Stimulated activated CD4-positive, alpha-beta T cell treated with anti-CD3 and anti-CD28 coated beads, Interleukin-1b, Interleukin-23, amount 100 ng/mL, for 48 hours (primary cell): ENCODE measurements around the gene F13A1.

Experiments
- DNase-seq: peaks from one replicate; pipeline ENCODE4 v3.0.0-alpha.2; 2020

Gene F13A1

DNA sequence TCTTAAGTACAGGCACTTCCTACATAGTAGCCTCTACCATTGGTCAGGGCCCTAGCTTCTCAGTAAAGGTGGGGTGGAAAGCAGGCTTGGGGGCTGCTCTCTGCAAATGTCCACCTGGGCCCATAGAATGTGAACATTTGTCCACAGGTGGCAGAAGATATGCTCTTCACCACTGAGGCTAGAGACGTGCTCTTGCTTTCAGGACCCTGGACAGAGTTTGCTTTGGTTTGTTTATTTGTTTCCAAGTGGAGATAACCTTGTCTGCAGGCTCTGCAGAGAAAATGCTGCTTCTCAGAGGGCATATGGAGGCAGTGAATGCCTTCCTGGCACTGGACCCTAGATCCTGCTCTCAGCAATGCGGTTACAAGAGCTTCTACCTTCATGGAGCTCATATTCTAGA is 129.0 kb downstream of the F13A1 start:
- DNase-seq: no peak

DNA sequence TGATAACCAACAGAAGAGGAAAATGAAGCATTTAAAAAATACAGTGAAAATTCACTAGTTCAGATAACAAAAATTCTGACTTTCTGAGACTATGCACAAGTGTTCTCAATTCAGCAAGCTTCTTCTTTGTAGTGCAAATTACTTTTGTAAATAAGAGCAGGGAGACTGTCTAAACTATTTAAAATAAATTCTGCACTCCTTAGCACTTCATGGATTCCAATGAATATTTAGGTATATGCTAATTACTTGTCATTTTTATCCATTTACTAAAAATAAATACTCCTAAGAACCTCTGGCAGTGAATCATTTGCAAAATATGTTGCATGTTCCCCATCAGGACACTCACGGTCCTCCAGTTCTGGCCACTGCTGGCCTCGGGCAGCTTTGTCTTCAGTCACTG is 139.8 kb downstream of the F13A1 start:
- no peak for DNase-seq

DNA sequence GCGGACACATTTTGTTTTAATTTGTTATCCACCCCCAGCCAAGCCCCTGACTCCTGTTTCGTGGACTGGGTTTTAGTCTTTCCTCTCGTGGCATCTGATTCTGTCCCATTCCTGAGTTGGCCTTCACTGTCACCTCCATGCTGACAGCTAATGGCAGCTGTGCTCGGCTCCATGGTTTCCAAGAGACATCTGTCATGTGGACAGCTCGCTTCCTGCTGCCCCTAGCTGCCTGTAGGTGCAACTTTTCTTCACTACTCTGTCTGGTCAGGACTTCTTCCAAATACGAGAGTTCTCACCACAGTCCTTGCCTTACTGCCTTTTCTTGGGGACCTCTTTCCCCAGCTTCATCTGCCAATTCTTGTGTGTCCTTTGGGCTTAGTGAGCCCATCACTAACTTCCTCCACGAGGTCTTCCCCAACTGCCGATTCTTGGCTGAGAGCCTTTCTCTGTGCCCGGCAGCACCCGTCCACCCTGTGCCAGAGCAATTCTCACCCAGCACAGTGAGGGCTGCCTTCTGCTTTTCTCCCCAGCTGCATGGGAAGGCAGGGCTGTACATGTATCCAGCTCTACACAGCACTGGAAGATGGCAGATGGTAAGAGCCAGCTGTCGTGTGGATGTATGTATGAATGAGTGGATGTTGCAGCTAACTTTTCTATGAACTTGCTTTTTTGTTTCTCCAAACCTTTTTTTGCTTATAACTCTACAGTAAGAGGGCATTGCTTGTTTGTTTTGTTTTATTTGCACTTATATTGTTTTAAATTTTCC is 140.4 kb downstream of the F13A1 start:
- DNase-seq: no peak

DNA sequence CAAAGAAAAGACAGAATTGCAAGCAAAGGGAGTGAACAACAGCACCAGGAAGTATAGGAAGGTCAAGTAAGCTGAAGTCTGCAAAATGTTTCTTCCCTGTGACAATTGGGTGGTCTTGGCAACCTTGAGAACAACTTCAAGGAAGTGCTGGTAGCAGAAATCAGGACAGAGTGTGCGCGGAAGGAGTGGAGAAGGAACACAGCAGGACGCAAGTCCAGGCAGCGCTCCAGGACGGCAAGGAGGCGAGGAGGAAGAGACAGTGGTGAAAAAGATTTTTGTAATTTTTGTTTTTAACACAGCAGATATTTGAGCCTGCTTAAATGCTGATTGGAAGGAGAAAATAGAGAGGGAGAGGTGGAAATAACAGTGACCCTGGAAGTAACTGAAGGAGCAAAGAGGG is 141.7 kb downstream of the F13A1 start:
- DNase-seq: no peak

GRCh38 chr6:6177754-6178153 is 142.7 kb downstream of the F13A1 start:
- DNase-seq: no peak

GRCh38 chr6:6176586-6177228 is 143.8 kb downstream of the F13A1 start:
- no peak for DNase-seq

DNA sequence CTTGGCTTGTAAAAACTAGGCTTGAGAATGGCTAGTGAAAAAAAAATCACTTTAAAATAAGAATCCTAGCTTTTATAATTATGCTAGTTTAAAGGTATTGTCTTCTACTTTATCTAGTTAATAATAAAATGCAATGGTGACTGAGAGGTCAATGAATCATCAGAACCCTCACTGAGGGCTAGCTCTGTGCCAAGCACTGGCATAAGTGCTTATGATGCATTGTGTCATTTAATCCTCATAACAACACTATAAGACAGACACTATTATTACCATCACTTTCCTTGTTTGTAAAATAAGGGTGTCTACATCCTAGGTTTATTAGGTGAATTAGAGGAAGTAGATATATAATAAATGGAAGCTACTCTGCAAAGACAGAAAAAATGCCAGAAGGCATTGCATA is 144.3 kb downstream of the F13A1 start:
- no peak for DNase-seq

DNA sequence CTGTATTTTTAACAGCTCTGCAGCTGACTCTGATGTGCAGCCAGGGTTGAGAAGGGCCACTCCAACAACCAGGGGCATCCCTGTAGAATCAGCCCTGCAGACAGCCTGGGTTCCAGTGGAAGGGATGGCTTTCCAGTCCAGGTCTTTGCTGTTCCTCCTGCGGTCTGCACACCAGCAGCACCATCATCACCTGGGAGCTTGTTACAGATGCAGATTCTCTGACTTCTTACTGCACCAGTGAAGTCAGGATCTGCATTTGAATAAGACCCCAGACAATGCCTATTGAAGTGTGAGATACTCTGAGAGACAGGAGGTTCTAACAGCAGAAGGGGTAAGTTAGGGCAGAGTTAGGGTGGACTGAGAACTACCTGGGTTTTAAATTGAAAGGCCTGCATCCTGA is 151.3 kb downstream of the F13A1 start:
- DNase-seq: no peak

DNA sequence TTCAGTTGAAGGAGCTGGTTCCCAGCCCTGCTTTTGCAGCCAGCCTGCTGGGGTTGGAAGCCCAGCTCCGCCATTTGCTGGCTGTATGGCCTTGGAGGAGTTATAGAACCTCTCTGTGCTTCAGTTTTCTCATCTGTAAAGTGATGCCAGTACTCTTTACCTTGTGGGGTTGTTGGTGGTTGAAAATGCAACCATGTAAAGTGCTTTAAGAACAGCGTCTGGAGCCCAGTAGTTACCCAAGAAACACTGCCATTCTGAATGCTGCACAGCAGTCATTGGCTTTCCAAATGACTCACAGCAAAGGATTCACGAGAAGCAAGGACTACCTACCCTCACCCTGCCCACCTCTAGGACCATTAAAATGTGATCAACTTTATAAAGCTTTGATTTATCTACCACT is 154.4 kb downstream of the F13A1 start:
- DNase-seq: no peak

- DNase-seq: no peak
Measured at GRCh38 chr6:6164367-6164766, 156.1 kb downstream of the F13A1 start.

GRCh38 chr6:6154335-6154734 is 166.1 kb downstream of the F13A1 start:
- DNase-seq: no peak

- no peak for DNase-seq
Measured at GRCh38 chr6:6152060-6152459, 168.4 kb downstream of the F13A1 start.

DNA sequence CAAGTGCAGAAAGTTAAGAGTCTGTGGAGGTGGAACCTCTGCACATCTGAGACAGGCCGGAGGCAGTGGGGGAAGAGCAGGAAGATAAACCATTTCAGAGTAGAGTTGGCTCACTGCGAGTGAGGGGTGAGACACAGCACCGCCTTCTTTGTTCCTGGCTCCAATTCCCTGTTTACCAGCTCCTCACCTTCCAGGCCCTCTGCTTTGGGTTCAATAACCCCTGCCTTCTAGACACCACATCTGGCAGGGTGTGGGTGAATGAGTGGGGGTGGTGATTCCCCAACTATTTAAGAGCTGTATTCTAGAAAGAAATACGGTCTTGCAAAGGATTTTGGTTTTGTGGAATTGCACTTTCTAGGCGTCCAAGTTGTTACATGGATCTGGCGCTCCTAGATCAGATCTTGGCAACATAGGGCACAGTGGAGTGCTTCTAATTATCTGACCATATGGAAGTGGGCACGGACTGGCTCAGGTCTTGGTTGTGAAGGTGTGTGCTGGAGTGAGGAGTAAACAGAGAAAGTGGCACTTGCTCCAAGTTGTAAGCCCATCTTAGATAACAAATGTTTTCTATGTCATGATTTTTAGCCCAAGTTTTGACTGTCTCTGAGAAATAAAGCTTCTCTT is 172.2 kb downstream of the F13A1 start:
- DNase-seq: no peak

DNA sequence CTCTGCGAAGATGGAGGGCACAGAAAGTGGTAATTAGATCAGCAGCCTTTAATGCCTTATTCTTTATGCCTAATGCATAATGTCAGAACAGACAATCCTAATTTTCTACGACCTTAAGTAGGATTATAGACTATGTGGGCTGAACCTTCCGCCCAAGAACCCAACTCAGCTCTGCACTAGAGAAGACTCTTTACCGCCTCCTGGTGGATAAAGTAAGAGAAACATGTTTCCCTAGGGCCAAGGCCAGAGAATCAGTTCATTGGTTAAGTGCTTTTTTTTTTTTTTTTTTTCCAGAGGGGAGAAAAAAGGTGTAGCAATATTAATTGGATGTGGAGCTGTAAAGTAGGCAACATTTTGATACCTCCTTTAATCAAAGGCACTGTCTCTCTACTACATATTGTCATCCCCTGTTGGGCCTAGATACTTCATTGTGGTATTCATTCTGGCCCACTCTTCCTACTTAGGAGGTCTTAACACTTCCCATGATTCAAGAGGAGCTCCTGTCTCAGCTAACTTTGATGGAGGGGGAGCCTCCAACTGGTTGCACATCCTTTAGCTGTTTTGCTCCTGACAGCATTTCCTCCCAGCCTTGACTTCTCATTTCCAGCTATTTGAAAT is 188.9 kb downstream of the F13A1 start:
- no peak for DNase-seq

- no peak for DNase-seq
Measured at GRCh38 chr6:6125495-6125894, 195.0 kb downstream of the F13A1 start.

DNA sequence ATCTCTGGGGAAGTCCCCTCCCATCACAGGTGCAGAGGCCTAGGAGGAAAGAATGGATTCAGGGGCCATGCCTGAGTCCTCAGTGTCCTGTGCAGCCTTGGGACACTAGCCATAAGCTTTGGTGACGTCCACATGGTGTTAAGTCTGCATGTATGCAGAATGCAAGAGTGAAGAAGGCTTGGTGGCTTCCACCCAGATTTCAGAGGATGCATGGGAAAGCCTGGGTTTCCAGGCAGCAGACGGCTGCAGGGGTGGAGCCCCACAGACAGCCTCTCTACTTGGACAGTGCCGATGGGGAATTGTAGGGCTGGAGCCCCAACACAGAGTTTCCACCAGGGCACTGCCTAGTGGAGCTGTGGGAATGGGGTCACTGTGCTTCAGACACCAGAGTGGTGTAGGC is 196.7 kb downstream of the F13A1 start:
- no peak for DNase-seq

DNA sequence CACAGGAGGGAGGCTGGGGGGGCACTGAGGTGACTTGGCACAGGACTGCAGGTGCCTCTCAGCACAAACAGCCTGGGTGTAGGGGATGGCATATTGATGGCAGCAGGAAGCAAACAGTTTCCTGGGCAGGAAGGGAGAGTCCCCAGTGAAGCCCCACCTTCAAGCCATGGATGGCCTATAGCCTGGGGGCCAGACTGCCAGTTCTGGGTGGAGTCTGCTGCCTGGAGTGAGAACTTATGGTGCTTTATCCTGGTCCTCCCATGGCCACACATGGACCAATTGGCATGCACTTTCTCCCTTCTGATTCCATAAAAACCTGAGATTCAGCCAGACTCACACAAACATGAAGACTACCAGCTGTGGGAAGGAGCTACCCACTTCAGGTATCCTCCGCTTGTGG is 198.5 kb downstream of the F13A1 start:
- DNase-seq: no peak

GRCh38 chr6:6105472-6106036 is 214.9 kb downstream of the F13A1 start:
- no peak for DNase-seq
